ENCODE measurements around the gene ICAM5.
"Not testable (repeated sequence)": the region's sequence is repeated elsewhere in the genome, so short reads cannot be mapped to it uniquely, and the experiment has no call there.

ICAM5 gene, protein sequence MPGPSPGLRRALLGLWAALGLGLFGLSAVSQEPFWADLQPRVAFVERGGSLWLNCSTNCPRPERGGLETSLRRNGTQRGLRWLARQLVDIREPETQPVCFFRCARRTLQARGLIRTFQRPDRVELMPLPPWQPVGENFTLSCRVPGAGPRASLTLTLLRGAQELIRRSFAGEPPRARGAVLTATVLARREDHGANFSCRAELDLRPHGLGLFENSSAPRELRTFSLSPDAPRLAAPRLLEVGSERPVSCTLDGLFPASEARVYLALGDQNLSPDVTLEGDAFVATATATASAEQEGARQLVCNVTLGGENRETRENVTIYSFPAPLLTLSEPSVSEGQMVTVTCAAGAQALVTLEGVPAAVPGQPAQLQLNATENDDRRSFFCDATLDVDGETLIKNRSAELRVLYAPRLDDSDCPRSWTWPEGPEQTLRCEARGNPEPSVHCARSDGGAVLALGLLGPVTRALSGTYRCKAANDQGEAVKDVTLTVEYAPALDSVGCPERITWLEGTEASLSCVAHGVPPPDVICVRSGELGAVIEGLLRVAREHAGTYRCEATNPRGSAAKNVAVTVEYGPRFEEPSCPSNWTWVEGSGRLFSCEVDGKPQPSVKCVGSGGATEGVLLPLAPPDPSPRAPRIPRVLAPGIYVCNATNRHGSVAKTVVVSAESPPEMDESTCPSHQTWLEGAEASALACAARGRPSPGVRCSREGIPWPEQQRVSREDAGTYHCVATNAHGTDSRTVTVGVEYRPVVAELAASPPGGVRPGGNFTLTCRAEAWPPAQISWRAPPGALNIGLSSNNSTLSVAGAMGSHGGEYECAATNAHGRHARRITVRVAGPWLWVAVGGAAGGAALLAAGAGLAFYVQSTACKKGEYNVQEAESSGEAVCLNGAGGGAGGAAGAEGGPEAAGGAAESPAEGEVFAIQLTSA

DNA sequence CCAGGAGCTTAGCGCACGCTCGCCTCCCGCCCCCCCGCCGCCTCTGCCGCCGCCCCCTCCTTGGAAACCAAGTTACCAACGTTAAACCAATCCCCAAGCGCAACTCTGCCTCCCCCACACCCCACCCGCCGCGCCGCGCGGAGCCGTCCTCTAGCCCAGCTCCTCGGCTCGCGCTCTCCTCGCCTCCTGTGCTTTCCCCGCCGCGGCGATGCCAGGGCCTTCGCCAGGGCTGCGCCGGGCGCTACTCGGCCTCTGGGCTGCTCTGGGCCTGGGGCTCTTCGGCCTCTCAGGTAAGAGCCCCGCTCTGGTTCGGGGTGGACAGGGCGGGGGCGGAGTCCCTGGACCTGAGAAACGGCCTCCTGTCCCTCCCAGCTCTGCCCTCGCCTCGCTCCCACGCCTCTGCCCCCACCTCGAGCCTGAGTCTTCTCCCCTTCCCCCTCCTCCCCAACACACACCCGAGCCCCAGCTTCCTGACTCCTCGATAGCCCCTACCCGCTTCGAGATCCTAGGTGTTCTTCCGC, at the start of gene ICAM5:
TSS of gene ICAM5 (plus strand) at position 117 of the 521 bp plus-strand sequence. CDS start at position 209, 92 bp downstream.
- H3K9me3 ChIP-seq (ENCODE audit: low read depth, low read length) = no peaks in the 10 kb centered on the region
- H3K4me3 ChIP-seq = peak within 1 kb of the TSS; percentile 84
- H3K27ac ChIP-seq = peak within 1 kb of the TSS; percentile 89
- peaks cover 8% of the 10 kb centered on the region; the same call in 1 of the 2 replicates for H3K36me3 ChIP-seq (ENCODE audit: insufficient read depth, low read length)
- H3K9ac ChIP-seq (ENCODE audit: insufficient read length) = peak within 1 kb of the TSS; percentile 62
- TF ChIP-seq POLR2AphosphoS5 (IDR thresholded peaks at IDR 0.05; ENCODE audit: borderline replicate concordance, low read depth, low read length) (peak; percentile 6; the same call in 1 of the 2 replicates), EZH2 (IDR thresholded peaks at IDR 0.05) (no peak)
- peak; percentile 24 for DNase-seq (ENCODE audit: low read depth, low spot score)

DNA sequence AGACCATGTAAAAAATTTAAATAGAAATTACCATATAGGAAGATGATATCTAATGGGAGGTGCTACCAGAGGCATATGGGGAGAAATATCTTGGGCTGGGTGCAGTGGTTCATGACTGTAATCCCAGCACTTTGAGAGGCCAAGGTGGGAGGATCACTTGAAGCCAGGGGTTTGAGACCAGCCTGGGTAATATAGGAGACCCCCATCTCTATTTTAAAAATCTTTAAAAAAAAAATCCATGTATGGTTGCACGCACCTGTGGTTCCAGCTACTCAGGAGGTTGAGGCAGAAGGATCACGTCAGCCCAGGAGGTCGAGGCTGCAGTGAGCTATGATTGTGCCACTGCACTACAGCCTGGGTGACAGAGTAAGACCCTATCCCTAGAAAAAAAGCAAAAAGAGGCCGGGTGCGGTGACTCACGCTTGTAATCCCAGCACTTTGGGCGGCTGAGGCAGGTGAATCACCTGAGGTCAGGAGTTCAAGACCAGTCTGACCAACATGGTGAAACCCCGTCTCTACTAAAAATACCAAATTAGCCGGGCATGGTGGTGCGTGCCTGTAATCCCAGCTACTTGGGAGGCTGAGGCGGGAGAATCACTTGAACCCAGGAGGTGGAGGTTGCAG, 47.8 kb upstream of the ICAM5 start:
- H3K4me3 ChIP-seq; H3K9ac ChIP-seq (ENCODE audit: insufficient read length); DNase-seq (ENCODE audit: low read depth, low spot score); H3K36me3 ChIP-seq (ENCODE audit: insufficient read depth, low read length); H3K9me3 ChIP-seq (ENCODE audit: low read depth, low read length); H3K27ac ChIP-seq: not testable (repeated sequence)

GRCh38 chr19:10243606-10244005, 46.1 kb upstream of the ICAM5 start:
- no peaks in the 10 kb centered on the region for H3K9me3 ChIP-seq (ENCODE audit: low read depth, low read length)
- no peaks in the 10 kb centered on the region for H3K36me3 ChIP-seq (ENCODE audit: insufficient read depth, low read length)
- DNase-seq (ENCODE audit: low read depth, low spot score) = no peak
- H3K9ac ChIP-seq (ENCODE audit: insufficient read length) = no peak overlapping the region
- H3K27ac ChIP-seq = no peak overlapping the region
- H3K4me3 ChIP-seq = no peak overlapping the region
- TF ChIP-seq EZH2 (IDR thresholded peaks at IDR 0.05) = no peak
- TF ChIP-seq POLR2AphosphoS5 (IDR thresholded peaks at IDR 0.05; ENCODE audit: borderline replicate concordance, low read depth, low read length) = no peak
- no peak for TF ChIP-seq FOXP2 (optimal IDR thresholded peaks at IDR 0.05; ENCODE audit: control extremely low read depth, extremely low read length, insufficient read depth)

- Histone ChIP-seq H3K4me3 (no peak overlapping the region), H3K9ac (ENCODE audit: insufficient read length) (no peak overlapping the region), H3K9me3 (ENCODE audit: low read depth, low read length) (no peaks in the 10 kb centered on the region), H3K36me3 (ENCODE audit: insufficient read depth, low read length) (no peaks in the 10 kb centered on the region), H3K27ac (no peak overlapping the region)
- no peak for DNase-seq (ENCODE audit: low read depth, low spot score)
- TF ChIP-seq POLR2AphosphoS5 (IDR thresholded peaks at IDR 0.05; ENCODE audit: borderline replicate concordance, low read depth, low read length) = no peak
- no peak for TF ChIP-seq FOXP2 (optimal IDR thresholded peaks at IDR 0.05; ENCODE audit: control extremely low read depth, extremely low read length, insufficient read depth)
- TF ChIP-seq EZH2 (IDR thresholded peaks at IDR 0.05) = no peak
Measured at GRCh38 chr19:10245189-10245939, 44.4 kb upstream of the ICAM5 start.

GRCh38 chr19:10246511-10246910, 43.2 kb upstream of the ICAM5 start:
- no peaks in the 10 kb centered on the region for H3K36me3 ChIP-seq (ENCODE audit: insufficient read depth, low read length)
- no peak for TF ChIP-seq FOXP2 (optimal IDR thresholded peaks at IDR 0.05; ENCODE audit: control extremely low read depth, extremely low read length, insufficient read depth)
- no peak for TF ChIP-seq EZH2 (IDR thresholded peaks at IDR 0.05)
- TF ChIP-seq POLR2AphosphoS5 (IDR thresholded peaks at IDR 0.05; ENCODE audit: borderline replicate concordance, low read depth, low read length) = no peak
- no peak for DNase-seq (ENCODE audit: low read depth, low spot score)
- no peak overlapping the region for H3K4me3 ChIP-seq
- H3K9ac ChIP-seq (ENCODE audit: insufficient read length) = no peak overlapping the region
- no peaks in the 10 kb centered on the region for H3K9me3 ChIP-seq (ENCODE audit: low read depth, low read length)
- H3K27ac ChIP-seq = no peak overlapping the region

DNA sequence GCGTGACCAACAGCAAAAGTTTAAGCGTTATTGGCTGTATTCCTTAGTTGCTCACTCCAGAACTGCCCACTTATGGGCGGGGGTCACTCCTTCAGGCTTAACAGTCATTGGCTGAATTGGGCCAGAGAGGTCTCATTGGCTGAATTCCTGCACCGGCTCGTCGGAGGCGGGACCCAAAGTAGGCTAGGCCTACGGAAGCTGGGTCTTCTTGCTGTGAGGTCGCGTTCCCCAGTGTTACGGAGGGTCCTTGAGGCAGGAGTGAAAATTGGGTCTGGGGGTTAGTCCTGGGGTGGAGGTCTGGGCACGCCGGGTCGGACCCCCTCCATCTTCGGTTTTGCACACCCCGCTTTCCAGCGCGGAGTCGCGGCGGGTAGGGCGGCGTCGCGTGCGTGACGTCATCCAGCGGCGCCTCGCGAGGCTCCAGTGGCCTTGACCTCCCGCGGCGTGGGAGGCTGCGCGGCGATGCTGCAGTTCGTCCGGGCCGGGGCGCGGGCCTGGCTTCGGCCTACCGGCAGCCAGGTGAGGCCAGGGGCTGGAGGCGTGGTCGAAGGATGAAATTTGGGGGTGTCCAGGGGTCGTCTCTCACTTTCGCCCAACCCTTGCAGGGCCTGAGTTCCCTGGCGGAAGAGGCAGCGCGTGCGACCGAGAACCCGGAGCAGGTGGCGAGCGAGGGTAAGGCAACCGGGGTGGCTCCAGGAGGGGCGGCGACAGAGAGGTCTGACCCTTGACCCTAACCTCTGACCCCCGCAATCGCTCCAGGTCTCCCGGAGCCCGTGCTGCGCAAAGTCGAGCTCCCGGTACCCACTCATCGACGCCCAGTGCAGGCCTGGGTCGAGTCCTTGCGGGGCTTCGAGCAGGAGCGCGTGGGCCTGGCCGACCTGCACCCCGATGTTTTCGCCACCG, 37.7 kb upstream of the ICAM5 start, which contains the start of gene MRPL4:
TSS of gene MRPL4 (plus strand) at position 423 of the 903 bp plus-strand sequence. CDS start at position 463, 40 bp downstream.
- DNase-seq (ENCODE audit: low read depth, low spot score) = peak; percentile 95
- no peaks in the 10 kb centered on the region for H3K9me3 ChIP-seq (ENCODE audit: low read depth, low read length)
- TF ChIP-seq POLR2AphosphoS5 (IDR thresholded peaks at IDR 0.05; ENCODE audit: borderline replicate concordance, low read depth, low read length) (peak; percentile 84), EZH2 (IDR thresholded peaks at IDR 0.05) (no peak)
- peak within 1 kb of the TSS; percentile 81 for H3K27ac ChIP-seq
- H3K9ac ChIP-seq (ENCODE audit: insufficient read length) = peak within 1 kb of the TSS; percentile 86
- peak within 1 kb of the TSS; percentile 100 for H3K4me3 ChIP-seq
- peaks cover 18% of the 10 kb centered on the region for H3K36me3 ChIP-seq (ENCODE audit: insufficient read depth, low read length)

GRCh38 chr19:10252707-10253106, 37.0 kb upstream of the ICAM5 start:
- Histone ChIP-seq H3K9me3 (ENCODE audit: low read depth, low read length) (no peaks in the 10 kb centered on the region), H3K4me3 (peak overlapping the region; percentile 100), H3K9ac (ENCODE audit: insufficient read length) (peak overlapping the region; percentile 86), H3K36me3 (ENCODE audit: insufficient read depth, low read length) (peaks cover 24% of the 10 kb centered on the region), H3K27ac (no peak overlapping the region)
- TF ChIP-seq FOXP2 (optimal IDR thresholded peaks at IDR 0.05; ENCODE audit: control extremely low read depth, extremely low read length, insufficient read depth) = no peak
- no peak for TF ChIP-seq POLR2AphosphoS5 (IDR thresholded peaks at IDR 0.05; ENCODE audit: borderline replicate concordance, low read depth, low read length)
- TF ChIP-seq EZH2 (IDR thresholded peaks at IDR 0.05) = no peak
- no peak for DNase-seq (ENCODE audit: low read depth, low spot score)

Data from SK-N-MC (cell line).